ENCODE data around the gene RFTN2.

GRCh38 chr2:197556456-197556855, 118.9 kb downstream of the RFTN2 start:
- TF ChIP-seq CREB3 (tag; conservative IDR thresholded peaks at IDR 0.05; ENCODE audit: low read depth) (no peak), SP2 (IDR thresholded peaks at IDR 0.05; ENCODE audit: extremely low read depth, low read depth, low read length, poor library complexity, severe bottlenecking) (no peak), POLR2AphosphoS5 (IDR thresholded peaks at IDR 0.05; ENCODE audit: control insufficient read depth, insufficient read depth, low read depth, low read length) (no peak)

Measured in K562 (cell line).